Immature natural killer cell (primary cell): Measurements from ENCODE around the gene OCLN. TPM values are rescaled to one million over a fixed set of nuclear protein-coding genes. Genes with fewer than 3 reads are reported as not detected.
"Not testable (repeated sequence)": the region's sequence is repeated elsewhere in the genome, so short reads cannot be mapped to it uniquely, and the experiment has no call there.

ENCODE experiments used
- DNase-seq, 3 donors: peaks; one replicate each; pipeline ENCODE4 v3.0.0; 2022; ENCODE audit warnings: mixed read lengths in 1 of 3
- H3K27ac Mint-ChIP-seq, 6 donors: one replicate each; pipeline ENCODE4 v1.8.0; 2020; ENCODE audit warnings: mixed read lengths in 6 of 6, mild to moderate bottlenecking in 5 of 6, inconsistent platforms in 4 of 6, moderate library complexity in 3 of 6
- H3K27me3 Mint-ChIP-seq, 3 donors: one replicate each; pipeline ENCODE4 v1.8.0; 2020 to 2021; ENCODE audit warnings: low read depth in 3 of 3, mild to moderate bottlenecking in 3 of 3, mixed read lengths in 3 of 3, moderate library complexity in 3 of 3, inconsistent platforms in 1 of 3
- H3K36me3 Mint-ChIP-seq, 3 donors: one replicate each; pipeline ENCODE4 v1.8.0; 2020; ENCODE audit warnings: mixed read lengths in 3 of 3, inconsistent platforms in 2 of 3, mild to moderate bottlenecking in 2 of 3
- H3K4me1 Mint-ChIP-seq, 2 donors: one replicate each; pipeline ENCODE4 v1.8.0; 2020; ENCODE audit warnings: inconsistent platforms in 2 of 2, mild to moderate bottlenecking in 2 of 2, mixed read lengths in 2 of 2, moderate library complexity in 1 of 2
- H3K4me3 Mint-ChIP-seq, 5 donors: one replicate each; pipeline ENCODE4 v1.8.0; 2020; ENCODE audit warnings: mild to moderate bottlenecking in 5 of 5, mixed read lengths in 5 of 5, inconsistent platforms in 3 of 5, moderate library complexity in 3 of 5
- H3K9me3 Mint-ChIP-seq, 6 donors: one replicate each; pipeline ENCODE4 v1.8.0; 2020; ENCODE audit warnings: mild to moderate bottlenecking in 6 of 6, mixed read lengths in 6 of 6, inconsistent platforms in 4 of 6, moderate library complexity in 3 of 6
- polyA plus RNA-seq, 3 donors: library from polyadenylated mRNA; unstranded; fragments of 300-500 nt; fragmentation: Illumina TruSeq; gene quantifications; one replicate each; pipeline ENCODE4 v1.2.3, GENCODE V29; 2021

OCLN gene
- polyA plus RNA-seq, 3 donors from 2014 or later = 0.08 to 0.13 TPM; not detected in 1

- DNase-seq = no peak
- no peak overlapping the region for H3K4me3 Mint-ChIP-seq
- H3K27me3 Mint-ChIP-seq = peaks cover 2 to 10% (median 7%) of the 10 kb centered on the region in 3 donors
- H3K9me3 Mint-ChIP-seq = no peaks in the 10 kb centered on the region
- peaks cover 0 to 3% of the 10 kb centered on the region in 2 donors for H3K4me1 Mint-ChIP-seq
- no peaks in the 10 kb centered on the region for H3K36me3 Mint-ChIP-seq
- no peak overlapping the region for H3K27ac Mint-ChIP-seq
These were observed 5.8 kb downstream of the OCLN start for GRCh38 chr5:69498384-69498783.

- H3K4me3 Mint-ChIP-seq = no peak overlapping the region
- H3K27ac Mint-ChIP-seq = no peak overlapping the region
- peaks cover 2 to 4% (median 2%) of the 10 kb centered on the region in 3 donors for H3K27me3 Mint-ChIP-seq
- no peak for DNase-seq
- H3K9me3 Mint-ChIP-seq = no peaks in the 10 kb centered on the region
- H3K4me1 Mint-ChIP-seq = no peaks in the 10 kb centered on the region
- no peaks in the 10 kb centered on the region for H3K36me3 Mint-ChIP-seq
These were observed 9.8 kb downstream of the OCLN start for GRCh38 chr5:69502367-69502766.

GRCh38 chr5:69502767-69503488 is 10.3 kb downstream of the OCLN start:
- no peak overlapping the region for H3K4me3 Mint-ChIP-seq
- DNase-seq = no peak
- H3K36me3 Mint-ChIP-seq = no peaks in the 10 kb centered on the region
- H3K9me3 Mint-ChIP-seq = no peaks in the 10 kb centered on the region
- H3K4me1 Mint-ChIP-seq = no peaks in the 10 kb centered on the region
- H3K27ac Mint-ChIP-seq = no peak overlapping the region
- H3K27me3 Mint-ChIP-seq = peaks cover 2 to 4% (median 2%) of the 10 kb centered on the region in 3 donors

- H3K27ac Mint-ChIP-seq = no peak overlapping the region
These were observed 11.4 kb downstream of the OCLN start for GRCh38 chr5:69504036-69504435.

GRCh38 chr5:69505306-69505705 is 12.7 kb downstream of the OCLN start:
- no peaks in the 10 kb centered on the region for H3K9me3 Mint-ChIP-seq
- no peak overlapping the region for H3K4me3 Mint-ChIP-seq
- H3K36me3 Mint-ChIP-seq = no peaks in the 10 kb centered on the region
- H3K27ac Mint-ChIP-seq = no peak overlapping the region
- no peak for DNase-seq
- no peaks in the 10 kb centered on the region for H3K4me1 Mint-ChIP-seq
- peaks cover 2 to 4% (median 2%) of the 10 kb centered on the region in 3 donors for H3K27me3 Mint-ChIP-seq

More at GRCh38 chr5:69504036-69504435, 11.4 kb downstream of the OCLN start:
- H3K36me3 Mint-ChIP-seq = no peaks in the 10 kb centered on the region
- no peak for DNase-seq
- H3K4me3 Mint-ChIP-seq = no peak overlapping the region
- peaks cover 2 to 4% (median 2%) of the 10 kb centered on the region in 3 donors for H3K27me3 Mint-ChIP-seq
- no peaks in the 10 kb centered on the region for H3K9me3 Mint-ChIP-seq
- H3K4me1 Mint-ChIP-seq = no peaks in the 10 kb centered on the region

- Mint-ChIP-seq H3K27ac (no peak overlapping the region), H3K4me1 (no peaks in the 10 kb centered on the region), H3K9me3 (no peaks in the 10 kb centered on the region)
These were observed 16.6 kb downstream of the OCLN start for GRCh38 chr5:69509212-69509611.

GRCh38 chr5:69510694-69511093 is 18.1 kb downstream of the OCLN start:
- Mint-ChIP-seq H3K36me3 (no peaks in the 10 kb centered on the region), H3K27me3 (no peaks in the 10 kb centered on the region), H3K9me3 (no peaks in the 10 kb centered on the region), H3K4me3 (no peak overlapping the region), H3K4me1 (no peaks in the 10 kb centered on the region), H3K27ac (no peak overlapping the region)
- no peak for DNase-seq

More at GRCh38 chr5:69509212-69509611, 16.6 kb downstream of the OCLN start:
- DNase-seq = no peak
- H3K4me3 Mint-ChIP-seq = no peak overlapping the region
- H3K36me3 Mint-ChIP-seq = no peaks in the 10 kb centered on the region
- no peaks in the 10 kb centered on the region for H3K27me3 Mint-ChIP-seq

GRCh38 chr5:69512740-69513260 is 20.2 kb downstream of the OCLN start:
- H3K4me1 Mint-ChIP-seq = no peaks in the 10 kb centered on the region
- no peaks in the 10 kb centered on the region for H3K27me3 Mint-ChIP-seq
- no peaks in the 10 kb centered on the region for H3K36me3 Mint-ChIP-seq
- H3K9me3 Mint-ChIP-seq = no peaks in the 10 kb centered on the region
- H3K4me3 Mint-ChIP-seq = no peak overlapping the region
- DNase-seq = no peak
- no peak overlapping the region for H3K27ac Mint-ChIP-seq

GRCh38 chr5:69515570-69515969 is 23.0 kb downstream of the OCLN start:
- H3K4me3 Mint-ChIP-seq, DNase-seq, H3K9me3 Mint-ChIP-seq, H3K4me1 Mint-ChIP-seq, H3K27ac Mint-ChIP-seq, H3K36me3 Mint-ChIP-seq, H3K27me3 Mint-ChIP-seq: not testable (repeated sequence)

- Mint-ChIP-seq H3K4me1 (no peaks in the 10 kb centered on the region), H3K27ac (no peak overlapping the region)
These were observed 24.2 kb downstream of the OCLN start for GRCh38 chr5:69516769-69517168.

GRCh38 chr5:69517763-69518212 is 25.2 kb downstream of the OCLN start:
- Mint-ChIP-seq H3K36me3 (no peaks in the 10 kb centered on the region), H3K4me1 (no peaks in the 10 kb centered on the region), H3K27me3 (peaks cover 0 to 6% (median 0%) of the 10 kb centered on the region in 3 donors), H3K4me3 (no peak overlapping the region), H3K9me3 (no peaks in the 10 kb centered on the region), H3K27ac (no peak overlapping the region)
- DNase-seq = no peak

More at GRCh38 chr5:69516769-69517168, 24.2 kb downstream of the OCLN start:
- Mint-ChIP-seq H3K27me3 (peaks cover 0 to 4% (median 0%) of the 10 kb centered on the region in 3 donors), H3K4me3 (no peak overlapping the region), H3K9me3 (no peaks in the 10 kb centered on the region), H3K36me3 (no peaks in the 10 kb centered on the region)
- no peak for DNase-seq

- H3K27me3 Mint-ChIP-seq = peaks cover 0 to 6% (median 0%) of the 10 kb centered on the region in 3 donors
- H3K36me3 Mint-ChIP-seq = no peaks in the 10 kb centered on the region
- no peak for DNase-seq
- no peak overlapping the region for H3K4me3 Mint-ChIP-seq
- H3K4me1 Mint-ChIP-seq = no peaks in the 10 kb centered on the region
- no peak overlapping the region for H3K27ac Mint-ChIP-seq
- no peaks in the 10 kb centered on the region for H3K9me3 Mint-ChIP-seq
These were observed 26.7 kb downstream of the OCLN start for GRCh38 chr5:69519285-69519684.

GRCh38 chr5:69522035-69522434 is 29.4 kb downstream of the OCLN start:
- peaks cover 0 to 6% (median 2%) of the 10 kb centered on the region in 3 donors for H3K27me3 Mint-ChIP-seq
- H3K9me3 Mint-ChIP-seq = no peaks in the 10 kb centered on the region
- H3K4me3 Mint-ChIP-seq = no peak overlapping the region
- H3K36me3 Mint-ChIP-seq = no peaks in the 10 kb centered on the region
- no peak overlapping the region for H3K27ac Mint-ChIP-seq
- no peak for DNase-seq
- H3K4me1 Mint-ChIP-seq = no peaks in the 10 kb centered on the region

GRCh38 chr5:69525490-69525889 is 32.9 kb downstream of the OCLN start:
- Mint-ChIP-seq H3K27ac (no peak overlapping the region), H3K36me3 (no peaks in the 10 kb centered on the region), H3K27me3 (peaks cover 0 to 2% (median 2%) of the 10 kb centered on the region in 3 donors), H3K4me3 (no peak overlapping the region), H3K9me3 (no peaks in the 10 kb centered on the region), H3K4me1 (no peaks in the 10 kb centered on the region)
- no peak for DNase-seq

GRCh38 chr5:69526660-69527059 is 34.1 kb downstream of the OCLN start:
- Mint-ChIP-seq H3K9me3 (no peaks in the 10 kb centered on the region), H3K4me1 (no peaks in the 10 kb centered on the region), H3K36me3 (no peaks in the 10 kb centered on the region), H3K27me3 (peaks cover 0 to 2% (median 2%) of the 10 kb centered on the region in 3 donors), H3K27ac (no peak overlapping the region), H3K4me3 (no peak overlapping the region)
- DNase-seq = no peak
